Adrenal gland (tissue), 5 donors: ENCODE results near the gene SYNE2.

Experiments used
- CTCF ChIP-seq, 6 experiments: fragments of 450-650 bp in 4 of 6; fragments of 200-600 bp in 2 of 6; sonication (generic) in 1 of 6; IDR thresholded peaks; 1 replicate in 5 of 6; 2 replicates in 1 of 6; pipeline versions ENCODE4 v1.5.1 to v1.8.0; 2016 to 2021; ENCODE audit warnings: antibody characterized with exemption in 6 of 6, mild to moderate bottlenecking in 2 of 6, moderate library complexity in 1 of 6
- POLR2A ChIP-seq, 2 donors: fragments of 450-650 bp; IDR thresholded peaks; one replicate each; pipeline ENCODE4 v1.6.1; 2017; ENCODE audit warnings: antibody characterized with exemption in 2 of 2, mild to moderate bottlenecking in 2 of 2, moderate library complexity in 1 of 2
- donor health status: DM: no; HTN: no; CAD: no.

DNA sequence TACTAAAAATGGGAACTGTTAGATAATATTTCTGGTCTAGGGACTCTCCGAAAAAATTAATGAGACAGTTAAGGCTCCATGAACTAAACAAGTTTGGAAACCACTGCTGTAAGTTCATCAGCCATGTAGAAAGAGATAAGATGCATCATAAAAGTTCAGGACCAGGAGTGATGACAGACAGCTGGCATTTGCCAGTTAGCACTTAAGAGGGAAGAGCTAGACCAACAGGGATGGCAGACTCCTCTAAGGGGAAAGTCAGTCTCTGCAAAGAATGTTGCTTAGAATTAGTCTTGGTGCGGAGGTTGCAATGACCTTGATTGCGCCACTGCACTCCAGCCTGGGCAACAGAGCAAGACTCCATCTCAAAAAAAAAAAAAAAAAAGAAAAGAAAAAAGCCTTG is 129.4 kb downstream of the SYNE2 start:
- TF ChIP-seq POLR2A (IDR thresholded peaks at IDR 0.05) (no peak), CTCF (IDR thresholded peaks at IDR 0.05) (no peak)
